GOT3 (cell line): ENCODE results near the gene IL1R2.

Source experiments
- DNase-seq: peaks from one replicate; lab custom pipeline; 2025; ENCODE audit warnings: mixed read lengths; lab: John Stamatoyannopoulos, UW

The IL1R2 gene

DNA sequence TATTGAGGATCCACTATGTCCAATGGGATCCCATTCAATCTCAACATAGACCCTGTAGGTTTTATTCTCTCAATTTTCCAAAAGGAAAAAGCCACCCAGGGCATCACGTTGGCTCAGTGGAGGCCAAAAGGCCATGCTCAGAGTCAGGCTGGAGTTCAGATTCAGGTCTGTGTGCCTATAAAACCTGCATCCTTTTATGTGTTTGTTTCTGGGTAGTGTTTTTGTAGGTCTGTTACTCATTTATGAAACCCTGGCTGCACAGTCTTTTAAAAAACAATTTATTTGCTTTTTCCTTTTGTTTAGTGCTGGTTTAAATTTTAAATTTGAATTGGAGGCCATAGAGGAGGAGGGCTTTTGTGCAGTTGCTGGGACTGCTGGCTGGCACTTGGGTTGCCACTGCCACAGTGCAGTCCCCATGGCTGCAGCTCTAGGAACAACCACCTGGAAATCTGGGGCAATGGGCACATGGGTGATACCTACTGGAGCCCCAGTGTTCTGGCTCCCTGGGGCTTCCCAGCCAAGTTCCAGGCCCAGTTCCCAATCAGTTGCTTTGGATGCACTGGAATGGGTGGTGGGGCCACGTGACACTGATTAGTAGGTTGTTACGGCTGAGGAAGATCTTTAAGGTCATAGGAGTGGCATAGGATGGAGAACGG is 31.3 kb downstream of the IL1R2 start:
- DNase-seq, result no peak

DNA sequence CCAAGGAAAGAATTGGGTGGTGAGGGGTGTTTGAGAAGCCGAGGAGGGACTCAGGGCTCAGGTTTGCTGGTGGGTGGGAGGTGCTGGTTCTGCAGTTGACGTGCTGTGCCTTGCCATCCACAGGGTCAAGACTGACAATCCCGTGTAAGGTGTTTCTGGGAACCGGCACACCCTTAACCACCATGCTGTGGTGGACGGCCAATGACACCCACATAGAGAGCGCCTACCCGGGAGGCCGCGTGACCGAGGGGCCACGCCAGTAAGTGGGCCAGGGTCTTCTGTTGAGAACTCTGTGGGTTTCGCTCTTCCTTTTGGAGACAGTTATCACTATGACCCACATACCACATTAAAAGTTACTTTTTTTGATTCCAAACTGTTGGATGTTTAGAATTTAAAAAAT is 32.6 kb downstream of the IL1R2 start:
- DNase-seq, result no peak

DNA sequence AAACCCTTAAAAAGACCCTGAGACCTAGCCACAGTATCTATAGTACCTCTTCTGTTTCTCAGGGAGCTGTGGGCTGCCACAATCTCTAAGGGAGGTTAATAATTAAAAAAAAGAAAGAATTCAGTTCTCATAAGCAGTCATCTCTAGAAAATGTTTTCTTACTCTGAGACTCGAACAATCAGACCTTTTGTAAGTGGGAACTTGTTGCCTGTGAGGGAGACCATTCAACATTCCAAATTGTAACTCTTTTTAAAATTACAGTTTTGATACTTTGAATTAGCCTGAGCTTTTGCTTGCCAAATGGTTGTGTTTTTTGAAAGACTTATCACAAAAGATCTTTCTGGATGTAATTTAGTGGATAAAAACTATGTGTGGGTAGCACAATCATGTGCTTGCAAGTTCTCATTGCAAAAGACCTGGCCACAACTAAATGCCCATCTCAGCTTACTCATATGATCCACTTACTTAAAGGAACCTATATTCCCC is 33.3 kb downstream of the IL1R2 start:
- DNase-seq, result no peak

DNA sequence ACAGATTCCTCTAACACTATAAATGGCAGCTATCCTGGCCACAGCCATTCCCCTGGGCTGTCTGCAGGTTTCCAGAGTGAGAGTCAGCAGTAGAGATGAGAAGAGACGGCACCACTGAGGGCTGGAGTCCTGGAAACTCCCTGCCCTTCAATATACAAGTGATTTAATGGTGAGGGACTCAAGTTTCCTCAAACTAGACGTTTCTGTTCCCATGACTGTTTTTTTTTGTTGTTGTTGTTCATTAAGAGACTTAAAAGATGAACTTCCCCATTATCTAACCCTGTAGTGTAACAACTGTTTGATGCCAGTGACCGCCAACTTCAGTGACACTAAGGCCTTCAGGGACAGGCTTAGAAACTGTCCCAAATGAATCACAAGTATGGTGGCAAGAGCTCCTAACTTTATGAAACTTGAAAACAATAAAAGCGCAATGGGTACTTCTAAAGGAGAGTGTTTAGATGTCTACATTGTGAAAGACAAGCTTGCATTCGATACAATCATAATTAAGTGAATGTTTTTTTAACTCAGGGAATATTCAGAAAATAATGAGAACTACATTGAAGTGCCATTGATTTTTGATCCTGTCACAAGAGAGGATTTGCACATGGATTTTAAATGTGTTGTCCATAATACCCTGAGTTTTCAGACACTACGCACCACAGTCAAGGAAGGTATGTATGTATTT is 34.0 kb downstream of the IL1R2 start:
- DNase-seq, result no peak

DNA sequence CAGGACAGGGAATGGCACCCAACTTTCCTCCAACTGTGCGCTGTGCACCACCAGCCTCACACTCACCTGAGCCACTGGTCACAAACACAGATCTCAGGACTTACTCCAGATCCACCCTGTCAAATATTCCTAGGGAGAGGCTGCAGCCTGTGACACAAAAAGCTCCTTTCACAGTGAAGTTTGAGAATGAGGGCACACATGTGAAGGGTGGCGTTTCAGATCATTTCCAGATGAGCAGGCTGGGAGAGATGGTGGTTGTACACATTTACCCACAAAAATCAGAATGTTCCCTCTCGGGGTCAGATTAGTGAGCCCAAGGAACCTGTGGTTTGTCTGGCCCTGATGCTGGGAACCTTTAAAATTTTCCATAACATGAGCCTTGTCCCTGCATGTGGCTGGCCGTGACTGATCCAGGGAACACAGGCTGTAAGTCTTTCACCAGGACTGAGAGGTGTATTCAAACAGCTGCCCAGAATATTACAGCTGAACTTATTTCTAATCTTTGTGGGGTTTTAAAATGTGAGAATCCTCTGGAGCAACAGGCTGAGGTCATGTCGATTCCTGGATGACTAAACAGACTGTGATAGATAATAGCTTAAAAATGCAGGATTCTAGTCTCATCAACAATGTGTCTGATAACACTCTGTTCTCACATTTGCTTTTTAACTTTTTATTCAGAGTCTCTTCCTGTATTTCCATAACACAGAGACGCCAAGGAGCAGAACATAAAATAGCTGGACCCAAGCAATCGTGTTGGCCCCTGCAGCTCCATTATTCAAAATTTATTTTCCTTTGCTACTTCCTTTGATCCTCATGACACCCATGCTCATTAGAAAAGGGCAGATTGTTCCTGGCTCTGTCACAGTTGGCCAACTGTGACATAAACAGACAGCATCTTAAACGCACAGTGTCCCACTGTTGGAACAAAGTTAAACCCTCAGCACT is 35.5 kb downstream of the IL1R2 start:
- DNase-seq, result no peak

DNA sequence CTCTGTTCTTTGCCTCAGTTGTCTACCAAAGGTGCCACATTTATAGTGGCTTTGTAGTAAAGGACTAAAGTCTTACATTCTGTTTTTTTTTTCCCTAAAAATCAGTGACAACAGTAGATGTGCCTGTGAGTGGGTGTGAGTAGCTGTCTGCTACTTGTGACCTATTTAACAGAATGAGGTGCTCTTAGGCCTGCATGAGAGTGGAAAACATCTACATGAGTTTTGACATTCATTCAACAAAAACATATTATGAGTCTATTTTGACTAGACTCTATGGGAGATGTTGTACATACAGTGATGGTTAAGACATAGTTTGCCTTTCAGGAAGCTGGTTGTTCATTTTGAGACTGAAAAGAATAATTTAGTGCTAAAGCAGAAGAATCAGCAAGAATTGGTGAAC is 36.7 kb downstream of the IL1R2 start:
- DNase-seq, result no peak

DNA sequence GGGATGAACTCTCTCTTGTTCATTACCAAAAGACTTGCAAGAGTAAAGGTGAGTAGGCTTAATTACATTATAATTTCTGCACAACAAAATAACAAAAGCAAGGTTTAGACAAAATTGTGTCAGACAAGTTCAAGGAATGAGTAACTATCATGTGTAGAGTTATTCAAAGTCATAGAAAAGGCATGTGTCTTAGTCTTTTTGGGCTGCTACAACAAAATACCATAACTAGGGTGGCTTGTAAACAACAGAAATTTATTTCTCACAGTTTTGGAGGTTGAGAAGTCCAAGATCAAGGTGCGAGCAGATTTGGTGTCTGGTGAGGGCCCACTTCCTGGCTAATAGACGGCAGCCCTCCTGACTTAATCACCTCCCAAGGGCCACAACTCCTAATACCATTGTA is 37.6 kb downstream of the IL1R2 start:
- no peak for DNase-seq

DNA sequence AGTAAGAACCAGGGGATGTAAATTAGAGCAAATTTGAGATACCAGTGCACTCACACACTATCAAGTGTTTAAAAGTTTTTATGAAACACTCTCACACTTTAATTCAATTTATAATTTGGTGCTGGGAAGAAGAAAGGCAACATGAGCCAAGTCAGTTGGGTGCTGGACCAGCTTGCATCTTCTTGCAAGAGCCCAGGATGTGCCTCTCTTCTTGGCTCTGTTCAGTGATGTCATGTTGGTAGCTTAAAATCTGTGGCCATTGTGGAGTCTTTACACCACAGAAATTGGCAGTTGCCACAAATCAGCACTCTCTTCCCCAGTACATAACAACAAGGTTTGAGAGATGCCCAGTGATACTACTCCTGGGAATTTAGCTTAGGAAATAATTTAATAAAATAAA is 38.2 kb downstream of the IL1R2 start:
- DNase-seq, result no peak

DNA sequence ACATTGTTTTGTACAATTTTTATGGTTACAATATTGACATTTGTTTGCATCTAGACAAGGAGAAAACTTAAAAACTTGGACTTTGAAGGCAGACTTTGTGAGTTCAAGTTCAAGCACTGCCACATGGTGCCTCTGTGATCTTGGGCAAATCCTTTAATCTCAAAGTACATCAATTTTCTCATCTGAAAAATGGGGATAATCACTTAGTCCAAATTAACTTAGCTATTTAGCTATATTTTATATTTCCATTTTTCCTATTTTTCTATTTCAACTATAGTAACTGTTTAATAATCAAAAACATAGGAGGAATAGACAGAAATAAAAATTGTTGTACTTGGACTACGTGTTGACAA is 38.7 kb downstream of the IL1R2 start:
- DNase-seq, result no peak

DNA sequence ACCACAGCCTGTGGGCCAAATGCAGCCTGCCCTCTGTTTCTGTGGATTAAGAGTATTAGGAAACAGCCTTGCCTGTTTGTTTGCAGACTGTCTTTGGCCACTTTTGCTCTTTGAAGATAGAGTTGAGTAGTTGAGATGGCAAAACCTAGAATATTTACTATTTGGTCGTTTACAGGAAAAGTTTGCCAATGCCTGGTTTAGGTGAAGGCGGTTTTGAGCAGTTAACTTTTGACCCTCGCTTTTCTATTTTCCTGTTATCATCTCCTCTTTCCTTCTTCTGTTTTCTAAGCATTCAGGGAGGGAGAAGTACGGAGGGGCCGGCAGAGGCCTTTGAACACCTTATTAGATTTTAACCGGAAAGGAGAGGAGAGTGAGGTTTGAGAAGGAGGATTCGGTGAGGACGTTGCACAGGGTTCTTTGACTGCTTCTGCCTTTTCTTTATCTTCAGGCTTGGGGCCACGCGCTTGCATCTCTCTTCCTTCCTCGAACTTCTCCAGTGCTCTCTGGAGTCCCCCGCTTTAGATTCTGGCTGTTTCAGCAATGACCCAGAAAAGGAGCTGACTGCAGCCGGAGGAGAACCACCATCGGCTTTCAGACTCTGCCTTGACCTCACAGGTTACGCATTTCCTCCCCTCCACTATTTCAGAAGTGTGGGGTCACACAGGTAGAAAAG is 39.2 kb downstream of the IL1R2 start:
- no peak for DNase-seq

DNA sequence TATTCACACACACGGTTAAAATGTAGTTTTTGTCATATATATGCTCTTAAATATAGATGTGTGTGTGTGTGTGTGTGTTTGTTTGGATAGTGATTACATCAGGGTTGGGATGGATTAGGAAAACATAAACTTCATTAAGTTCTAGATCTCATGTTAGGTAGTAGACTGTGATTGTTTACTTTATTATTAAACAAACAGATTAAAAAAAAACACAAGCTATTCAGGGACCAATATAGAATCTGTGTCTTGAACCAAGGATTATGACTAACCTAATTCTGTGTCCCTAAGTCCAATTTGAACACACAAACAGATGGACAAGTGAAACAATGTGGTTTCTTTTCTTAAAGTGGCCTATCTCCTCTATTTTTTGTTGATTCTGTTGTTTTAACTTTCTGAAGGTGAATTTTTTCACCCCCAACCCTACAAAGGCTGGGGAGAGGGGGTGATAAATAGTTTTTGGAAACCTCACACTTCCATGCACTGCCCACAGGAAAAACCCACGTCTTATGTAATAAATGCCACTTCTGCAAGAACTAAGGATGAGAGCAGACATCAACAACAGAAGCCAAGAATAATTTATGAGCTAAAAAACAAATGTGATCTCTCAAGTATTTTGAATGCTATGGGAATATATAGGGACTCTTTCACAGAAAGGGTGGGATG is 40.7 kb downstream of the IL1R2 start:
- DNase-seq, result no peak

DNA sequence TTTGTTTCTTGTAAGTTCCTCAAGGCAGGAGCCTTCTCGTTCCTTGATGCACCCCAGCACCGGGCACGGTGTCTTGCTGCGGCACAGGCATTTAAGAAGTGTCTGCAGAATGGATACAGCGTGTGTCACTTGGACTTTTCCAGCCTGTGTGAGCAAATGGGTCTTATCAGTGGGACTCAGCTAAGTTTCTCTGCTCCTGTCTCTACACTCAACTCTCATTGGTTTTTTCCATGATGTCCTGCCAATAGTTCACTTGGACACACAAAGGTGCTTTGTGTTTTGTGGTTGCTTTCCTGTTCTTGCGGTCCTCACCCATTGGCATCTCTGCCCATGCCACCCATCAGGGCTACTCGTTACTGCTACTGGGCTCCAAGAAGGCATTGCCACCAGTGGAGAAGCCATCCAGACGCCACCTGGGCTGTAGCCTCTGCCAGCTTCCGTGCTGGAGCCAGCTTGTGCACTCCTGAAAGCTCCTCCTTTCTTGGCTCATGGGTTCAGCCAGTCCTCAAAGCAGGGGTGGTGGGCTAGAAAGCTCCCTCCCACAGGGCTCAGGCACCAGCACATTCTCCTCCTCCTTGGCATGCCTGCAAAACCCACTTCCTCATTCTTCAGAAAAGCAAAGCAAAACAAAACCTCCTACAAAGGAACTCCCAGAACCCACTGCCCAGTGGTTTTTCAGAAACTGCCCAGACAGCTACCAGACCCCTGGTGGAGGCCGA is 41.4 kb downstream of the IL1R2 start:
- no peak for DNase-seq

DNA sequence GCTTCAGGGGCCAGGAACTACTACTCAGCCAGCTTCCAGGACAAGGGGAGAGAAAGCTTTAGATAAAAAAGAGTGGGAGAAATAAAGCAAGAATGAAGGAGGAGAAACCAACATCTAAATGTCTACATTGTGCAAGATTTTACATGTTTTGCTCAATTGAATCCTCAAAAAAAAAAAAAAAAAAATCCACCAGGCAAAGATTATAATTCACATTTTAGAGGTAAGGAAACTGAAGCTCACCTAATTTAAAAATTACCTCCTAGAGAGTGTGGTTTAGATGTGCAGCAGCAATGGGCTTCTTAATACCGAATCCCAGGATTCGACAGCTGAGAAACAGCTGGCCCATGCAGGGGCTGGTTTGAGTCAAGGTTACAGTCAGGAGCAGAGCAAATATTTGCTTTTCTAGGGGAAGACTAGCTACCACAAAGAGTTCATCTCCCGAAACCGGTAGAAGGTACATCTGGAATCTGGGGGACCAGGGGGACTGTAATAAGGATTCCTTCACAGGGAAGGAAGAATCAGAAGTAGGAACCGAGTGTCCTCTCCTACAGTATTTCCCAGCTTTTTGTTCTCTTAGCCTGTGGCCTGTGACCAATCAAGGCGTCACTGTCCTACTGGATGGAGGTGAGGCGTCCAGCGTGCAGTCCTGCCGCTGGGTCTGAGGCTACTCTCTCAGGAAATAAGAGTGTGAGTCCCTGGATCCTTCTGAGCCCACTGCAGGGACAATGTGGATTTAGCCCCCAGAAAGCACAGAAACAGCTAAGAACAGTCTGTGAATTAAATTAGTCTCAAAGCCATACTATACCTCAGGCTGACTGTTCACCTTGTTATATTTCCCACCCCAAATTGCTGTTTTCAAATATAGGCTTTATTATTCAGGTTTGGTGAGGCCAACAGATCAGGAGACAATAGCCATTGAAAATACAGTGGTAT is 42.3 kb downstream of the IL1R2 start:
- DNase-seq, result no peak

DNA sequence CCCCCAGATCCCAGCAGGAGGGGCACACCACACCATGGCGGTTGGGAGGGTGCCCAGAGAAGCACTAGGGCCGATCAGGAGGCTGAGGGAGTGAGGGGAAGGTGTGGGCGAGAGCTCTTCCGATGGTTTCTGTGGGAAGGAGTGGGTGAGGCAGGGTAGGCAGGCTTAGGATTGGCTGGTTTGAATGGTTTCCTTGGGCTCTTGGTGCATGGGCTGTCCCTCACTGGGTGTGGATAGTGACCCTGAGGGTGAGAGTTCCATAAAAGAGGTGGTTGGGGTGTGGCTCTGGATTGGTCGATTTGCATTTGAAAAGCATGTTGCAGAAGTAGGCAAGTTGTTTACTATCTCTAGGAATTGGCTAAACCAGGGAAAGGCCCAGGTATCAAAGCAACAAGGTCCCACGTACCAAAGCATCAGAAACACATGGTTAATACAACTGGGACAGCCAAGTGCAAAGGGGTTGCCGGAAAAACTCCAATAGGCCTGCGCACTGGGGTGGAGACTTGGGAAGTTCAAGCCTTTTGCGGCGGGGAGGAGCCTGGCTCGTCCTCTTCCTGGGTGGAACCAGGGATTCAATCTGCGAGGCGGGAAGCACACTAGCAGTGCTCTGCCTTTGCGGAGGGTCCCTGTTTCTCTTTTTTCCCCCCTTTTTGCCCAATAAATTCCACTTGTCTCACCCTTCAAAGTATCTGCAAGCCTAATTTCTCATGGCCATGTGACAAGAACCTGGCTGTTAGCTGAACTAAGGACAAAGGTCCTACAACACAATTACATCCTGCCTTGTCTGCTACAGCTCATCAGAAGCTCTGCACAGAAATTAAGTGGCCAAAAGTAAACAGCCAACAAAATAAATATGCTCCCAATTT is 43.2 kb downstream of the IL1R2 start:
- DNase-seq, result no peak

DNA sequence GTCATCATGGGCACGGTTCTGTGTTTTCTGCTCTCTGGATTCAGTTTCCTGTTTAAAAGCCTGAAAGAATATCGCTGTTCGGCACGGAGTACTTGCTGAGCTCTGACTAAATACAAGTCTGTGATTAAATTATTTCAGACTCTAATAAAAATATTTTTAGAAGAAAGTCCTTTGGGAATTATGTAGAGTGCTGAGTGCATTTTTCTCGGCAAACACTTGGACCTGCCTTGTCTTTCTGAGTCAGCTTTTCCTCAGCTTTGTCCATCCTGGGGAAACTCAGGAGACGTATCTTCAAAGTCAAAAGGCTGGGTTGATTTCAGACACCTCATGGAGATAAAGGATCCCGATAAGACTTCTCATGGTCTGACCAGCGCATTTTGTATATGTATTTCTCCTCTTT is 45.9 kb downstream of the IL1R2 start:
- DNase-seq, result no peak

DNA sequence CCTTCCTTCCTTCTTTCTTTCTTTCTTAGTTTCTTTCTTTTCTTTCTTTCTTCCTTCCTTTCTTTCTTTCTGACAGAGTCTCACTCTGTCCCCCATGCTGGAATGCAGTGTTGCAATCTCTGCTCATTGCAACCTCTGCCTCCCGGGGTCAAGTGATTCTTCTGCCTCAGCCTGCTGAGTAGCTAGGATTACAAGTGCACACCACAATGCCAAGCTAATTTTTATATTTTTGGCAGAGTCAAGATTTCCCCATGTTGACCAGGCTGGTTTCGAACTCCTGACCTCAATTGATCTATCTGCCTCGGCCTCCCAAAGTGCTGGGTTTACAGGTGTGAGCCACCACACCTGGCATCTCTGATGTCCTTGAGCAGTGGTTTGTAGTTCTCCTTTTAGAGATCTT is 48.5 kb downstream of the IL1R2 start:
- no peak for DNase-seq

DNA sequence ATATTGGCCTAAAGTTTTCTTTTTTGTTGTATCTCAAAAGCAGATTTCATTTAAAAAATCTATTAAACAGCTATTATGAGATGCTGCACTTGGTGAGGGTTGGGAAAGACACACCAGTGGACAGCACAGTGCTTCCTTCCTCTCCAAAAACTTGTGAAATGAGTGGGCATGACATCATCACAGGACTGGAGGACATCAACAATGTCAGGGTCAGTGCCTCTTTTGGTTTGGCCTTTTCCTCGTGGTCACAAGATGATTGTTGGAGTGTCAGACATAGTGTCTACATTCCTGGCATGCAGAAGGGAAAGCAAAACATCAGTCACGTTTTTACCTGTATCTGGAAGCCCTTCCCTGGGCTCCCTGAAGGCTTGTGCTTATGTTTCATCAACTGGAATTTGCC is 49.6 kb downstream of the IL1R2 start:
- no peak for DNase-seq

DNA sequence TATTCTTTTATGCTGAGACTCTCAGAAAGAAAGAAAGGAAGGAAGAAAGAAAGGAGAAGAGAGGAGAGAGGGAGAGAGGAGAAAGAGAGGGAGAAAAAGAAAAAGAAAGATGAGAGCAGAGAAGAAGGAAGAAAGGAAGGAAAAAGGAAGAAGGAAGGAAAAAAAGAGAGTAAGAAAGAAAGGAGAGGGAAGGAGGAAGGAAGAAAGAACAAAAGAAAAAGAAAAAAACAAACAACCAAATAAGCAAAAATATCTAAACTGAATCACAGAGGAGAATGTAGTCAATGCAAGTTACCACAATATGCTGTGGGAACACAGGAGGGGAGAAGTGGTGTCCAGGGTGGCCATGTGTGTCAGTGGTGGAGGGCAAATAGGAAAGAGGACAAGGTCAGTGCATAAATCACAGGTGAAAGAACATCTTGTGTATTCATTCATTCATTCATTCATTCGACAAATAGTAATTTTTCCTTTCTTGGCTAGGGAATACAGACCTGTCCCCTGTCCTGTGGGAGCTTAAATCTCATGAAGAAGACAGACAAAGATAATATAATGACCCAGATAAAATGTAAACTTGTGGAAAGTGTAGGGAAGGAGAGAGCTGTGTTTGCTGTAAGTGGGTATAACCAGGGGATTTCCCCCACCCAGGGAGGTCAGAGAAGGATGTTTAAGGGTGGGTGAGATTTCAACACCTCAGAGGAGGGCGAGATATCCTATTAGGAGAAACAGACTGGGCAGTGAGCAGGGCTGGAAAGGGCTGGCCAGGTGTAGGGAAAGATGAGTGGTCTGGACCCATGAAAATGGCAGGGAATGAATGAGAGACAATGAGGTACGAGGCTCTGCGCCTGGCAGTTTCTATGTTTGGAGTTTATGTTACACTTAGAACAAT is 50.7 kb downstream of the IL1R2 start:
- no peak for DNase-seq
